ENCODE data around the gene PPP1R2C.

DNA sequence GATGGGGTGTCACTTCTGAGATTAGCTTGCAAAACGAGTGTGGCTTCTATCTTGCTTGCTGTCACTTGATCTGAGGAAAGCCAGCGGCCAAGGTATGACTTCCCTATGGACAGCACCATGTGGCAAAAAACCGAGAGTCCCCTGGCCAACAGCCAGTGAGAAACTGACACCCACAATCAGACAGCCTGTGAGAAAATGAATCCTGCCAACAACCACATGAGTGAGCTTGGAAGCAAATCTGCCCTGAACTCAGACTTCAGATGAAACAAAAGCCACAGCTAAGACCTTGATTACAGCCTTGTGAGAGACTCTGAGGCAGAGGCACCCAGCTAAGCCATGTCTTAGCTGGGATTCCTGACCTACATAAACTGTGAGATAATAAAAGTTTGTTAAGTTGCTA is 45.5 kb downstream of the PPP1R2C start:
- TF ChIP-seq POLR2A (IDR thresholded peaks at IDR 0.05; ENCODE audit: low read length) (no peak), GATA1 (IDR thresholded peaks at IDR 0.05; ENCODE audit: low read depth, low read length) (no peak)
